ENCODE results near the gene HPDL.

- TF ChIP-seq CTCF (IDR thresholded peaks at IDR 0.05) (no peak), POLR2A (IDR thresholded peaks at IDR 0.05) (no peak)
Measured at GRCh38 chr1:45354838-45355237, 28.1 kb downstream of the HPDL start.

All from heart left ventricle (tissue), 13 donors.